Measurements from ENCODE around the gene CCDC116. TPM values are rescaled to one million over a fixed set of nuclear protein-coding genes. Genes with fewer than 3 reads are reported as not detected.

The CCDC116 gene
- total and polyA plus RNA-seq, 2 experiments from 2014 or later: 0.14 TPM; not detected in 1

GRCh38 chr22:21622919-21623647, 9.5 kb upstream of the CCDC116 start (continued):
- no peak for TF ChIP-seq ZNF462 (CRISPR knock-in tag; IDR thresholded peaks at IDR 0.05)

- Mint-ChIP-seq H3K36me3 (ENCODE audit: low read depth) (peaks cover 39% of the 10 kb centered on the region), H3K27ac (no peak overlapping the region), H3K27me3 (ENCODE audit: insufficient read depth, low read depth, poor library complexity) (peaks cover 29% of the 10 kb centered on the region), H3K4me1 (peaks cover 31% of the 10 kb centered on the region), H3K4me3 (no peak overlapping the region), H3K9me3 (peaks cover 5% of the 10 kb centered on the region; the same call in 2 of the 3 replicates)
- Histone ChIP-seq H3K36me3 (ENCODE audit: insufficient read depth) (peaks cover 8% of the 10 kb centered on the region), H3K79me2 (replicated peaks; ENCODE audit: insufficient read depth) (peaks cover 33% of the 10 kb centered on the region), H3F3A (replicated peaks; ENCODE audit: low read depth) (peaks cover 36% of the 10 kb centered on the region; the same call in 1 of the 2 replicates), H2AFZ (no peak overlapping the region), H3K4me2 (no peak overlapping the region), H3K4me3 (no peak overlapping the region), H3K27me3 (ENCODE audit: insufficient read depth) (no peaks in the 10 kb centered on the region), H3K27ac (ENCODE audit: low read depth) (0 out of 2 replicates have a peak overlapping the region, but pooled peaks have one; percentile 74), H4K20me1 (replicated peaks; ENCODE audit: insufficient read depth) (peaks cover 71% of the 10 kb centered on the region), H3K9me2 (ENCODE audit: insufficient read depth) (no peaks in the 10 kb centered on the region), H3K4me1 (ENCODE audit: insufficient read depth) (peaks cover 14% of the 10 kb centered on the region; the same call in 1 of the 2 replicates)
- DNase-seq (ENCODE audit: low spot score) (no peak), ATAC-seq (peak; percentile 4; the same call in 2 of the 3 replicates)
- no peak for TF ChIP-seq POLR2AphosphoS5 (IDR thresholded peaks at IDR 0.05; ENCODE audit: low read depth)
- TF ChIP-seq JUNB (IDR thresholded peaks at IDR 0.05; ENCODE audit: unreplicated experiment): no peak
- no peak for TF ChIP-seq CREB1 (CRISPR knock-in tag; IDR thresholded peaks at IDR 0.05; ENCODE audit: low read depth)
- TF ChIP-seq EZH2phosphoT487 (IDR thresholded peaks at IDR 0.05; ENCODE audit: unreplicated experiment): no peak
- no peak for TF ChIP-seq STAT1 (IDR thresholded peaks at IDR 0.05; ENCODE audit: unreplicated experiment)
- TF ChIP-seq NANOG (IDR thresholded peaks at IDR 0.05; ENCODE audit: borderline replicate concordance): no peak
- no peak for TF ChIP-seq ETS1 (IDR thresholded peaks at IDR 0.05)
- no peak for TF ChIP-seq ZNF114 (CRISPR knock-in tag; IDR thresholded peaks at IDR 0.05)
- no peak for TF ChIP-seq ZNF331 (CRISPR knock-in tag; IDR thresholded peaks at IDR 0.05; ENCODE audit: low read depth)
- TF ChIP-seq CTCF (conservative IDR thresholded peaks at IDR 0.05; ENCODE audit: low read depth in 2 of 2): no peak
Measured at GRCh38 chr22:21623648-21623970, 9.0 kb upstream of the CCDC116 start.

All from GM23338 (cell line).